Stomach (tissue), 9 donors: ENCODE results near the gene PSMA5. TPM values are rescaled to one million over a fixed set of nuclear protein-coding genes. Genes with fewer than 3 reads are reported as not detected.
A peak's percentile ranks its signal among the peaks of the same experiment; 100 is the strongest.

ENCODE experiments used
- DNase-seq, 2 donors: peaks; one replicate each; pipeline versions ENCODE4 v3.0.0 to v3.0.0-alpha.2; 2013 to 2019
- H3K27ac ChIP-seq, 5 donors: fragments of 200-600 bp in 4 of 5; sonication (generic) in 4 of 5; one replicate each; pipeline ENCODE4 v1.5.1; 2013 to 2019; ENCODE audit warnings: mild to moderate bottlenecking in 1 of 5, moderate library complexity in 1 of 5
- H3K27me3 ChIP-seq, 3 donors: fragments of 200-600 bp; sonication (generic); one replicate each; pipeline ENCODE4 v1.5.1; 2017 to 2019; ENCODE audit warnings: mixed run types in 1 of 3
- H3K36me3 ChIP-seq, 4 donors: fragments of 200-600 bp; sonication (generic); 1 replicate in 3 of 4; 2 replicates in 1 of 4; pipeline ENCODE4 v1.5.1; 2016 to 2019
- H3K4me1 ChIP-seq, 4 donors: fragments of 200-600 bp; sonication (generic); one replicate each; pipeline ENCODE4 v1.5.1; 2016 to 2019
- H3K4me3 ChIP-seq, 4 donors: fragments of 200-600 bp; sonication (generic) in 3 of 4; one replicate each; pipeline ENCODE4 v1.5.1; 2016 to 2019; ENCODE audit warnings: mild to moderate bottlenecking in 1 of 4
- H3K9me3 ChIP-seq, 4 donors: fragments of 200-600 bp; sonication (generic); one replicate each; pipeline ENCODE4 v1.5.1; 2016 to 2019
- EP300 ChIP-seq: sonication (generic); formaldehyde crosslinking; IDR thresholded peaks from one replicate; pipeline ENCODE4 v1.6.1; 2017; ENCODE audit warnings: antibody characterized with exemption
- POLR2A ChIP-seq, 4 donors: fragments of 450-650 bp; IDR thresholded peaks; one replicate each; pipeline ENCODE4 v1.6.1; 2016; ENCODE audit warnings: antibody characterized with exemption in 4 of 4, control low read depth in 2 of 4, mild to moderate bottlenecking in 1 of 4, moderate library complexity in 1 of 4
- POLR2AphosphoS5 ChIP-seq, 3 donors: sonication (generic); formaldehyde crosslinking; IDR thresholded peaks; one replicate each; pipeline ENCODE4 v1.6.1; 2016; ENCODE audit warnings: antibody characterized with exemption in 3 of 3
- WGBS, 5 donors: extraction: QIAGEN DNeasy Blood & Tissue Kit in 3 of 5; methylation state at CpG; one replicate each; pipeline versions ENCODE4 v1.1.5 to v1.1.7; 2013 to 2018; 5-methylcytosine and 5-hydroxymethylcytosine counted together
- intact Hi-C: fragments of 100-400 bp; cut with DNase I; formaldehyde crosslinking; loops from one replicate; pipeline ENCODE4 v1.15.1; 2023; ENCODE audit warnings: low total_unique reads
- polyA plus RNA-seq, 3 donors: library from polyadenylated mRNA; stranded (reverse); fragments of 200-250 nt; gene quantifications; one replicate each; pipeline ENCODE4 v1.2.3, GENCODE V29; 2013
- total RNA-seq, 5 donors: library from RNA; depleted of rRNA; stranded (reverse); fragments of >200 nt; gene quantifications; one replicate each; pipeline versions ENCODE4 v1.1.0 to v1.2.3, GENCODE V29; 2014 to 2016
- TF ChIP-seq, protein P1 (sequence below), 7 experiments: fragments of 450-650 bp in 4 of 7; fragments of 200-600 bp in 3 of 7; sonication (generic) in 3 of 7; IDR thresholded peaks; one replicate each; pipeline ENCODE4 v1.5.1; 2016 to 2019; ENCODE audit warnings: antibody characterized with exemption in 7 of 7, control low read depth in 2 of 7, mild to moderate bottlenecking in 1 of 7
- donor health status: healthy with polysubstance abuse.
- donor health status: Bipolar disorder and iron deficiency.
- donor health status: healthy.

The PSMA5 gene
- total and polyA plus RNA-seq, 8 donors, result 5.3 to 84.2 (median 38.2) TPM

DNA sequence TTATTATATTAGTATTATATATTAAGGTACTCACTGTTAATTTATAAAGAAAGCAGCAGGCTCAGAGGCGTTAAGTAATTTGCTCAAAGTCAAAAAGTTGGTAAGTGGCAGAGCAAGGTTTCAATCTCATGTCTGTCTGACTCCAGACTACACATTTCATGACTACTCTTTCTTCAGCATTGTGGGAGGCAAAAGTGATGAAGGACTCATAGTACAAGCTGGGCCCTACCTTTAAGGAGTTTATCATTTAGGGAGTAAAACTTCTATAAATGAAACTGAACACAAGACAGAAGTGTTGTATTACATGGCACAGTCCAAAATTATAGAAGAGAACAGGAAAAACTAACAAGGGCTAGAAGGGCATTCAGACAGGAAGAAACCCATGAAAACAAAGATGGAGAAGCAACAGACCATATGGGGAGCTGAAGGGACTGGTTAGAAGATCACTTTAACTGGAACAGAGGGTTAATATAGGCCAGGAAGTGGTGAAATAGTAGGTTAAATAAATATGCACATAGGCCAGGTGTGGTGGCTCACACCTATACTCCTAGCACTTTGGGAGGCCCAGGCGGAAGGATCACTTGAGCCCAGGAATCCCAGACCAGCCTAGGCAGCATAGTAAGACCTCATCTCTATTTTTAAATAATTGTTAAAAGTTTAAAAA is 40.1 kb downstream of the PSMA5 start:
- H3K27ac ChIP-seq, result peak overlapping the region in 4 of 5 donors; percentile 1 to 65 (median 23)
- DNase-seq, result no peak
- H3K4me3 ChIP-seq, result no peak overlapping the region
- H3K9me3 ChIP-seq, result no peaks in the 10 kb centered on the region
- H3K27me3 ChIP-seq, result no peaks in the 10 kb centered on the region
- TF ChIP-seq, protein P1, sequence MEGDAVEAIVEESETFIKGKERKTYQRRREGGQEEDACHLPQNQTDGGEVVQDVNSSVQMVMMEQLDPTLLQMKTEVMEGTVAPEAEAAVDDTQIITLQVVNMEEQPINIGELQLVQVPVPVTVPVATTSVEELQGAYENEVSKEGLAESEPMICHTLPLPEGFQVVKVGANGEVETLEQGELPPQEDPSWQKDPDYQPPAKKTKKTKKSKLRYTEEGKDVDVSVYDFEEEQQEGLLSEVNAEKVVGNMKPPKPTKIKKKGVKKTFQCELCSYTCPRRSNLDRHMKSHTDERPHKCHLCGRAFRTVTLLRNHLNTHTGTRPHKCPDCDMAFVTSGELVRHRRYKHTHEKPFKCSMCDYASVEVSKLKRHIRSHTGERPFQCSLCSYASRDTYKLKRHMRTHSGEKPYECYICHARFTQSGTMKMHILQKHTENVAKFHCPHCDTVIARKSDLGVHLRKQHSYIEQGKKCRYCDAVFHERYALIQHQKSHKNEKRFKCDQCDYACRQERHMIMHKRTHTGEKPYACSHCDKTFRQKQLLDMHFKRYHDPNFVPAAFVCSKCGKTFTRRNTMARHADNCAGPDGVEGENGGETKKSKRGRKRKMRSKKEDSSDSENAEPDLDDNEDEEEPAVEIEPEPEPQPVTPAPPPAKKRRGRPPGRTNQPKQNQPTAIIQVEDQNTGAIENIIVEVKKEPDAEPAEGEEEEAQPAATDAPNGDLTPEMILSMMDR (IDR thresholded peaks at IDR 0.05), result no peak
- no peak for TF ChIP-seq POLR2AphosphoS5 (IDR thresholded peaks at IDR 0.05)
- TF ChIP-seq POLR2A (IDR thresholded peaks at IDR 0.05), result no peak
- TF ChIP-seq EP300, result no peak
- peaks cover 13 to 97% (median 71%) of the 10 kb centered on the region in 4 donors for H3K4me1 ChIP-seq
- intact Hi-C loops, result no loop called here
- 89 to 96% (median 92%) methylated on average over 2 of the region's 2 CpGs for WGBS, 5 donors
- H3K36me3 ChIP-seq, result no peaks in the 10 kb centered on the region

DNA sequence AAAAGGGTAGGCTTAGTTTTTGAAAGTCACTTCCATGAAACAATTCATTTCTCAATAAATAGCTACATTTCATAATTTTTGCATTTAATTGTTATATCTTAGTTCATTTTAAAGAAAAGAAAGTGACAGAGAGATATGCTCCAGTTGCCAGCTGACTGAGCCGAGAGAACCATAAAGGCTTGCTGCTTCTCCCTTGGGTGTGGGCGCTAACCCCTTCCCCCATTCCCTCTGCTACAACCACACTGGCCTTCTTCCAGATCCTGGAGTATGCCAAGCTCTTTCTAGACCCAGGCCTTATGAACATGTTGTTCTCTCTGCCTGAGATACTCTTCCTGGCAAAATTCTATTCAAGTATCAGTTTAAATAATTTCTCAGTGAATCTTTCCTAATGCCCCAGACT is 40.8 kb downstream of the PSMA5 start:
- Histone ChIP-seq H3K27me3 (no peaks in the 10 kb centered on the region), H3K27ac (peak overlapping the region in 4 of 5 donors; percentile 1 to 65 (median 23)), H3K36me3 (no peaks in the 10 kb centered on the region), H3K4me1 (peaks cover 13 to 89% (median 63%) of the 10 kb centered on the region in 4 donors), H3K4me3 (no peak overlapping the region), H3K9me3 (no peaks in the 10 kb centered on the region)
- no peak for TF ChIP-seq POLR2A (IDR thresholded peaks at IDR 0.05)
- TF ChIP-seq EP300, result no peak
- TF ChIP-seq POLR2AphosphoS5 (IDR thresholded peaks at IDR 0.05), result no peak
- TF ChIP-seq, protein P1 (IDR thresholded peaks at IDR 0.05), result no peak
- WGBS, 5 donors, result 46 to 65% (median 60%) methylated on average over 2 of the region's 2 CpGs
- intact Hi-C loops, result no loop called here
- DNase-seq, result no peak

DNA sequence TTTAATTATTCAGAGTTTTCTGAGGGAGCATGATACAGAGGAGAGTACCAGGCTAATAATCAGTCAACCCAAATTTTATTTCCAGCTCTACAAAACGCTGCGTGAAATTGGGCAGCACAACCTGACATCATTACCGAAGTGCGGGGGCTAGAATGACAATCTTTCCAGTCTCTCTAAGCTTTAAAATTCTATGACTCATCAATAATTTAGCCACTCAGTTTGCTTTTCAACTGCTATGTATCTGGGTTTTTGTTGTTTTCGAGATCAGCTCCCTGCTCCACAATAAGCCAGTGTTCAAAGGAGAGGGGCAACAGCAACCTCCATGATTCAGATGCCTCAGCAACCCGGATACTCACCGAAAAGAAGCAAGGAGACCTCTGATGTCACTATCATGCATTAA is 42.4 kb downstream of the PSMA5 start:
- Histone ChIP-seq H3K4me1 (peaks cover 0 to 73% (median 48%) of the 10 kb centered on the region in 4 donors), H3K36me3 (no peaks in the 10 kb centered on the region), H3K27ac (peak overlapping the region in 2 of 5 donors; percentile 41 to 65), H3K9me3 (no peaks in the 10 kb centered on the region), H3K27me3 (no peaks in the 10 kb centered on the region), H3K4me3 (no peak overlapping the region)
- intact Hi-C loops, result no loop called here
- TF ChIP-seq, protein P1 (IDR thresholded peaks at IDR 0.05), result no peak
- TF ChIP-seq EP300 (no peak), POLR2A (IDR thresholded peaks at IDR 0.05) (no peak), POLR2AphosphoS5 (IDR thresholded peaks at IDR 0.05) (no peak)
- WGBS, 5 donors, result 83 to 96% (median 92%) methylated on average over 7 of the region's 7 CpGs
- DNase-seq, result no peak

DNA sequence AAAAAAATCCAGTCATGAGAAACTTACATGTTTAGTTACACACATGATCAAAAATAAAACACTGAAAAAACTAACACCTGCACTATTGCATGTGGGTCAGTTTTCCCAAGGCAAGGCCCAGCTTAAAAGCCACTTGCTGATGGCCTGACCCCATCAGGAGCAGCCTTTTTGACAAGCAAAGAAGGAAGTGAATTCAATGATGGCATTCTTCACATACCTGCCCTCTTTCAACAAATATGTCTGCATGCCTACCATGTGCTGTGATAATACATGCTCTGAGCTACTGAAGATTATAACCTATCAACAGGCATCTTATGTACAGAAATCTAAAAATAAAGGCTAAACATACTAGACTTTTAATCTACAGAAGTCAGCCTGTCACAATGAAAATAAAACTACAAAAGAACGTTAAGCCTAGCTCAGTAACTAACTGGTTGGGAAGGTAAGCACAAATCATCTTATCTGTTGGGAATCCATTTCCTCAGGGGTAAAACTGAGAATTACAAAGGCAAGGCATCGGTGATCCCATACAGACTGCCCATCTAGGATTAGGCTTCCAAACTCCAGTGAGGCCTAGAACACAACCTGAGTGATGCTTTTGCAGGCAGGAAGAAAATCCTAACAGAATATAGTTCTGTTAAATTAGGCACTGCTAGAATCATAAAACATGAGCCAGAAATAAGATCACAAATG is 43.0 kb downstream of the PSMA5 start:
- Histone ChIP-seq H3K4me3 (no peak overlapping the region), H3K9me3 (no peaks in the 10 kb centered on the region), H3K27ac (peak overlapping the region in 4 of 5 donors; percentile 15 to 65 (median 40)), H3K36me3 (no peaks in the 10 kb centered on the region), H3K4me1 (peaks cover 0 to 69% (median 45%) of the 10 kb centered on the region in 4 donors), H3K27me3 (no peaks in the 10 kb centered on the region)
- TF ChIP-seq EP300 (no peak), POLR2AphosphoS5 (IDR thresholded peaks at IDR 0.05) (no peak), POLR2A (IDR thresholded peaks at IDR 0.05) (no peak)
- TF ChIP-seq, protein P1 (IDR thresholded peaks at IDR 0.05), result no peak
- 35 to 61% (median 48%) methylated on average over 2 of the region's 2 CpGs for WGBS, 5 donors
- no peak for DNase-seq
- intact Hi-C loops, result no loop called here
